GM12878 (cell line): ENCODE data around the gene MISP3. TPM values are rescaled to one million over a fixed set of nuclear protein-coding genes. Genes with fewer than 3 reads are reported as not detected.

Experiments used
- ATAC-seq: fragments of 200-7000 bp; cut with Tn5 transposase; 3 replicates; pipeline ENCODE4 v1.9.1; 2020; ENCODE audit warnings: mild to moderate bottlenecking, moderate library complexity
- BruUV-seq: library from RNA; stranded (reverse); fragments of 400-500 nt; replicated peaks from 2 replicates; lab custom pipeline; 2021; lab: Mats Ljungman, UMichigan
- CTCF ChIA-PET: fragments of 300-600 bp; sonication (Branson Sonifier 250); formaldehyde crosslinking; extraction: SDS; loops from one replicate; lab custom pipeline; 2021; ENCODE audit warnings: inconsistent platforms; lab: Yijun Ruan, JAX
- POLR2A ChIA-PET: fragments of 350-600 bp; formaldehyde crosslinking; extraction: SDS; loops from one replicate; lab custom pipeline; 2021; ENCODE audit warnings: inconsistent platforms; lab: Charles Lee
- RAD21 ChIA-PET: fragments of 300-600 bp; sonication (Branson Sonifier 250); formaldehyde crosslinking; loops from one replicate; lab custom pipeline; 2023; ENCODE audit warnings: antibody characterized with exemption; ENCODE audit not compliant: unreplicated experiment; lab: Charles Lee
- SMC1A ChIA-PET: fragments of 300-600 bp; sonication (Branson Sonifier 250); formaldehyde crosslinking; loops from one replicate; lab custom pipeline; 2023; ENCODE audit not compliant: unreplicated experiment, uncharacterized antibody; lab: Charles Lee
- DNase-seq: peaks from one replicate; pipeline ENCODE4 v3.0.0-alpha.2; 2011; ENCODE audit warnings: low read depth, low spot score
- FAIRE-seq: peaks from 3 replicates; lab custom pipeline; 2011; peaks lifted over from hg19 to GRCh38; lab: Jason Lieb, UNC
- H2AFZ ChIP-seq: 2 replicates; pipeline ENCODE4 v1.6.0; 2011; ENCODE audit warnings: low read depth, low read length, control low read depth; ENCODE audit not compliant: control insufficient read depth
- H3K27ac ChIP-seq: 2 replicates; pipeline ENCODE4 v1.5.1; 2011; ENCODE audit warnings: control low read depth; ENCODE audit not compliant: control insufficient read depth, insufficient read depth
- H3K27me3 ChIP-seq, 2 experiments: replicated peaks in 1 of 2; 2 replicates each; pipeline versions ENCODE4 v1.6.0 to v1.6.1; 2011; ENCODE audit warnings: low read length in 1 of 2; ENCODE audit not compliant: control insufficient read depth in 2 of 2, insufficient read depth in 2 of 2
- H3K36me3 ChIP-seq, 2 experiments: 2 replicates each; pipeline ENCODE4 v1.5.1; 2011; ENCODE audit warnings: low read length in 1 of 2; ENCODE audit not compliant: control insufficient read depth in 2 of 2, insufficient read depth in 2 of 2
- H3K4me1 ChIP-seq: 2 replicates; pipeline ENCODE4 v1.6.1; 2011; ENCODE audit warnings: mild to moderate bottlenecking, low read length, moderate library complexity, mixed read lengths; ENCODE audit not compliant: control insufficient read depth, insufficient read depth
- H3K4me2 ChIP-seq: 2 replicates; pipeline ENCODE4 v1.6.0; 2011; ENCODE audit warnings: control low read depth; ENCODE audit not compliant: control insufficient read depth, insufficient read depth
- H3K4me3 ChIP-seq: fragments of 200-600 bp; sonication (generic); 2 replicates; pipeline ENCODE4 v1.5.1; 2016
- H3K79me2 ChIP-seq: 2 replicates; pipeline ENCODE4 v1.6.0; 2011; ENCODE audit warnings: low read length; ENCODE audit not compliant: control insufficient read depth, insufficient read depth
- H3K9ac ChIP-seq: 2 replicates; pipeline ENCODE4 v1.8.0; 2011; ENCODE audit warnings: low read length, control low read depth, mixed read lengths; ENCODE audit not compliant: control insufficient read depth, insufficient read depth
- H3K9me3 ChIP-seq: replicated peaks from 3 replicates; pipeline ENCODE4 v1.5.1; 2011; ENCODE audit warnings: mild to moderate bottlenecking, low read length; ENCODE audit not compliant: control insufficient read depth, insufficient read depth
- H4K20me1 ChIP-seq: 2 replicates; pipeline ENCODE4 v1.6.0; 2011; ENCODE audit not compliant: control insufficient read depth, insufficient read depth
- BCL11A ChIP-seq: IDR thresholded peaks from 2 replicates; pipeline ENCODE4 v1.6.1; 2011; ENCODE audit warnings: low read depth, low read length
- EP300 ChIP-seq, 2 experiments: fragments of 150-350 bp in 1 of 2; IDR thresholded peaks; 2 replicates each; pipeline ENCODE4 v1.6.1; 2011 to 2012; ENCODE audit warnings: low read depth in 2 of 2, low read length in 2 of 2, borderline replicate concordance in 1 of 2, improper control_type of control experiment in 1 of 2, inconsistent platforms in 1 of 2; ENCODE audit not compliant: control insufficient read depth in 1 of 2
- IRF4 ChIP-seq: IDR thresholded peaks from 2 replicates; pipeline ENCODE4 v1.6.1; 2011; ENCODE audit warnings: low read depth, low read length
- KDM1A ChIP-seq: fragments of 200-600 bp; sonication (generic); IDR thresholded peaks from 2 replicates; pipeline ENCODE4 v1.6.1; 2016; ENCODE audit warnings: borderline replicate concordance
- NFXL1 ChIP-seq: fragments of 450-650 bp; IDR thresholded peaks from 2 replicates; pipeline ENCODE4 v1.6.1; 2017; ENCODE audit warnings: antibody characterized with exemption, mild to moderate bottlenecking, borderline replicate concordance
- NRF1 ChIP-seq: conservative IDR thresholded peaks from 2 replicates; pipeline ENCODE4 v1.6.1; 2011; ENCODE audit warnings: mild to moderate bottlenecking, low read depth, low read length, improper control_type of control experiment
- TAF1 ChIP-seq: IDR thresholded peaks from 2 replicates; pipeline ENCODE4 v1.6.1; 2011; ENCODE audit warnings: mild to moderate bottlenecking, low read depth, low read length, borderline replicate concordance
- ZNF622 ChIP-seq: fragments of 450-650 bp; IDR thresholded peaks from 2 replicates; pipeline ENCODE4 v1.6.1; 2017; ENCODE audit warnings: mild to moderate bottlenecking, inconsistent platforms
- WGBS: methylation state at CpG from one replicate; pipeline ENCODE4 v1.1.6; 2016; ENCODE audit warnings: low lambda C conversion rate; ENCODE audit not compliant: insufficient replicate concordance, insufficient coverage; ENCODE audit errors: missing lambda C conversion rate; 5-methylcytosine and 5-hydroxymethylcytosine counted together
- in situ Hi-C: fragments of 300-500 bp; cut with MboI; formaldehyde crosslinking; loops from 9 replicates; pipeline ENCODE4 v1.14.3; 2018; ENCODE audit warnings: mixed read lengths
- intact Hi-C: fragments of 100-400 bp; cut with micrococcal nuclease; formaldehyde crosslinking; loops from one replicate; pipeline ENCODE4 v1.14.2; 2022; ENCODE audit not compliant: unreplicated experiment
- polyA plus RNA-seq, 11 experiments: library from polyadenylated mRNA; depleted of rRNA in 4 of 11; unstranded in 6 of 11; stranded (reverse) in 5 of 11; fragments of >200 nt; fragmentation: Nextera tagmentation in 4 of 11; fragmentation: Illumina TruSeq in 1 of 11; extraction: Ambion mirVana in 4 of 11; extraction: Trizol in 1 of 11; gene quantifications; 1 replicate in 1 of 11; 2 replicates in 10 of 11; pipeline versions ENCODE4 v1.2.1 to v1.2.3, GENCODE V29; 2011 to 2016; ENCODE audit warnings: inconsistent platforms in 2 of 11, missing spikeins in 2 of 11, low read depth in 1 of 11
- total RNA-seq, 4 experiments: library from RNA; depleted of rRNA in 3 of 4; stranded (reverse); fragments of >200 nt in 3 of 4; fragmentation: Illumina TruSeq in 1 of 4; extraction: Trizol in 1 of 4; gene quantifications; 2 replicates each; pipeline versions ENCODE4 v1.2.1 to v1.2.3, GENCODE V29; 2013 to 2021
- TF ChIP-seq, protein P1 (sequence below): fragments of 450-650 bp; IDR thresholded peaks from 2 replicates; pipeline ENCODE4 v1.6.1; 2016; ENCODE audit warnings: mild to moderate bottlenecking
- TF ChIP-seq, protein P2 (sequence below): IDR thresholded peaks from 2 replicates; pipeline ENCODE4 v1.6.1; 2012; ENCODE audit warnings: low read depth, low read length, improper control_type of control experiment

Gene MISP3
- total and polyA plus RNA-seq, 10 of the 15 experiments (the other 5 are each of a cell fraction or from before 2014, with no cell fraction given), result 0.07 to 1.4 (median 0.64) TPM

DNA sequence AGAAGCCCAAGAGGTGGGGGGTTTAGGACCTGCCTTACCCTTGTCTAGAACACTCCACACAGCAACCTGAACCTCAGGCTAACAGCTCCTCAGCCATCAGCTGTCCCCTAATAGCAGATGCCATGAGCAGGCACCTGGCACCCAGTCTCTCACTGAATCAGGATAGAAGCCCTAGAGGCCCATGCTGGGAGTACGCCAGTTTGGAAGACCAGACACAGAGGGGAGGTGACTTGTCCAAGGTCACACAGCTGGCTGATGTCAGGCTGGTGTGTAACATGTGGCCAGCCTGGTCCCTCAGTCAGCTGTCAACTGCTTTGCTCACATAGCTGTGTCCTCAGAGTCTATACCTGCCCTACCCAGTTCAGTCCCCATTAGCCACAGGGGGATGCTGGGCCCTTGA, 30.7 kb downstream of the MISP3 start:
- H4K20me1 ChIP-seq, result no peaks in the 10 kb centered on the region
- no peak overlapping the region for H2AFZ ChIP-seq
- peak; percentile 56 for ATAC-seq
- no peaks in the 10 kb centered on the region for H3K4me1 ChIP-seq
- intact Hi-C loops, result no loop called here
- RAD21 ChIA-PET, result no interaction called here
- no peaks in the 10 kb centered on the region for H3K27me3 ChIP-seq
- H3K27ac ChIP-seq, result no peak overlapping the region
- POLR2A ChIA-PET, result interaction anchor here (0.6 kb wide), 1 partner anchor 169 kb away, joined by 3 read pairs; no protein-coding TSS in a partner anchor
- no peak overlapping the region for H3K9ac ChIP-seq
- CTCF ChIA-PET, result interaction anchor here (1.1 to 2.2 kb wide), 3 partner anchors 11 to 29 kb away, joined by 3 to 12 read pairs (median 5); no protein-coding TSS in a partner anchor
- H3K36me3 ChIP-seq, result peaks cover 6 to 7% of the 10 kb centered on the region in 2 experiments; a peak in 2 of 4 replicates
- in situ Hi-C loops, result no loop called here
- 50% methylated on average over 1 of the region's 1 CpG for WGBS
- SMC1A ChIA-PET, result interaction anchor here (1.4 kb wide), 1 partner anchor 11 kb away, joined by 3 read pairs; no protein-coding TSS in a partner anchor
- FAIRE-seq, result no peak
- no peak overlapping the region for H3K4me2 ChIP-seq
- DNase-seq, result no peak
- no peak for TF ChIP-seq TAF1
- no peak for TF ChIP-seq NRF1
- TF ChIP-seq ZNF622, result no peak
- no peak for TF ChIP-seq EP300 (IDR thresholded peaks at IDR 0.05; ENCODE audit: borderline replicate concordance in 1 of 2, control insufficient read depth in 1 of 2, low read depth in 2 of 2, low read length in 2 of 2)
- no peak for TF ChIP-seq IRF4
- TF ChIP-seq BCL11A, result no peak
- TF ChIP-seq, protein P1, sequence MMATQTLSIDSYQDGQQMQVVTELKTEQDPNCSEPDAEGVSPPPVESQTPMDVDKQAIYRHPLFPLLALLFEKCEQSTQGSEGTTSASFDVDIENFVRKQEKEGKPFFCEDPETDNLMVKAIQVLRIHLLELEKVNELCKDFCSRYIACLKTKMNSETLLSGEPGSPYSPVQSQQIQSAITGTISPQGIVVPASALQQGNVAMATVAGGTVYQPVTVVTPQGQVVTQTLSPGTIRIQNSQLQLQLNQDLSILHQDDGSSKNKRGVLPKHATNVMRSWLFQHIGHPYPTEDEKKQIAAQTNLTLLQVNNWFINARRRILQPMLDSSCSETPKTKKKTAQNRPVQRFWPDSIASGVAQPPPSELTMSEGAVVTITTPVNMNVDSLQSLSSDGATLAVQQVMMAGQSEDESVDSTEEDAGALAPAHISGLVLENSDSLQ, result no peak
- TF ChIP-seq, protein P2, sequence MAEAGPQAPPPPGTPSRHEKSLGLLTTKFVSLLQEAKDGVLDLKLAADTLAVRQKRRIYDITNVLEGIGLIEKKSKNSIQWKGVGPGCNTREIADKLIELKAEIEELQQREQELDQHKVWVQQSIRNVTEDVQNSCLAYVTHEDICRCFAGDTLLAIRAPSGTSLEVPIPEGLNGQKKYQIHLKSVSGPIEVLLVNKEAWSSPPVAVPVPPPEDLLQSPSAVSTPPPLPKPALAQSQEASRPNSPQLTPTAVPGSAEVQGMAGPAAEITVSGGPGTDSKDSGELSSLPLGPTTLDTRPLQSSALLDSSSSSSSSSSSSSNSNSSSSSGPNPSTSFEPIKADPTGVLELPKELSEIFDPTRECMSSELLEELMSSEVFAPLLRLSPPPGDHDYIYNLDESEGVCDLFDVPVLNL, result no peak
- no peak for TF ChIP-seq KDM1A
- TF ChIP-seq NFXL1, result no peak
- H3K9me3 ChIP-seq, result no peaks in the 10 kb centered on the region
- no TSS peak for BruUV-seq
- no peak overlapping the region for H3K4me3 ChIP-seq
- no peaks in the 10 kb centered on the region for H3K79me2 ChIP-seq
